ENCODE data around the gene MCCC2.
"Not testable (repeated sequence)": the region's sequence is repeated elsewhere in the genome, so short reads cannot be mapped to it uniquely, and the experiment has no call there.

The MCCC2 gene

DNA sequence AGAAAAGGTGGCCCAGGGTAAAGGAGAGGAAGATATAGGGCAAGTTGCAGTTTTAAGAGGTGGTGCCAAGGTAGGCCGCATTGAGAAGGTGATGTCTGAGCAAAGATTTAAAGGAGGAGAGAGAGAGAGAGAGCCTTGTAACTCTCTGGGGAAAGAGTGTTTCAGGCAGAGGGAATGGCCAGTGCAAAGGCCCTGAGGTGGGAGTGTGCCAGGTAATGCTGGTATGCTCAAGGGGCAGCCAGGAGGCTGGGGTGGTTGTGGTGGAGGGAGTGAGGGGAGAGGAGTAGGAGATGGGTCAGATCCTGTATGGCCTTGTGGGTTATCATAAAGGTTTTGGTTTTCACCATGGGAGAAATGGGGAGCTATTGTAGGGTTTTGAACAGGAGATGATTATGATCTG lies 9.9 kb downstream of the MCCC2 start:
- no peak for DNase-seq (ENCODE audit: low read depth)

DNA sequence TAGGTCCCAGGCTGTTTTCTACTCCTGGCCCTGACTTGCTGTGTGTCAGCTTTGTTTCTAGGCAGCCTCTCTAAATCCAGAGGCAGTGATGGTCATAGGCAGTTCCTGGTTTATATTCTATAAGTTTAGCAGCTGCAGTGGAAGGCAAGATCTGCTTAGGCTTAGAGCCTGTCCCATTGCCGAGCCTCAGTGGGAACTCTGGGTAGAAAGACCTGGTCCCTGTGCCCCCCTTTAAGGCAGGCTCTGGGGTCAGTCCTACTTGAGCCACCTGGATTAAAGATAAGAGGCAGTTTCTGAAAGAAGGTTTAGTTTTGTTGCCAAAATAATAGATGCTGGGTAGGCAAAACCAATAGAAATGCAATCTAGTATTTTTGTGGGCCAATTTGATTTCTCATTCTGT lies 13.6 kb downstream of the MCCC2 start:
- DNase-seq (ENCODE audit: low read depth), result no peak

DNA sequence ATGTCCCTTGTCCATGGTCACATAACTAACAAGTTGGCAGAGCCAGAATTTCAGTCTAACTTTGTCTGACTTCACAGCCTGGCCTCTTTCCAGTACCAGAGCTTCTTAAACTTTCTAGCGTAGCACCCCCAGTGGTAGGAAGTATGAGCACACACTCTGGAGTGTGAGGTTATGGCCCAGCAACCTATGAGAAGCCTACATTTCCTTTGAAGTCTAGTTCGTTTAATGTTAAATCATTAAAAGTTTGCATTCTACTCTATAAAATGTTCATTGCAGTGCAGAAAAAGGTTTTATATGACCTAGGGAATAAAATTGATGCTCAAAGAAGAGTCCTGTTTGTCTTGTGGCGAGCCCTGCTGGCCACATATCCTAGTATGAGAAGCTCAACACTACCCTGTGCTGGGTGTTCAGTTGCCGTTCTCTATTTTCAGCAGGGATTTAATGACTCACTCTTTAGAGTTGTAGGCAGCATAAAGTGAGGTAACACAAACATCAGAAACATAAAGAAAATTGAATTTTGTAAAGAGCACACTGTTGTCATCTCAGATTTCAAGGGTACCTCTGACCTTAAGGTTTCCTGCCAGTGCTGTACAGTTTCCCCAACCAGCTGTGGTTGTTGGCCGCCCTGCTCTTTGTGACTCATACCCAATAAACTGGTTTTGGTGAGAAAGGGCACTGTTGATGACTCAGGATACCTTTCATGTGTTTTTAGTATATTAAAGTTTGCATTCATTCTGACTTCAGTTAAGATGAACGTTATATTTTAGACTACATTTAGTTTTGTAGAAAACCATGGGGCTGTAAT lies 14.3 kb downstream of the MCCC2 start:
- DNase-seq (ENCODE audit: low read depth), result peak; percentile 96

DNA sequence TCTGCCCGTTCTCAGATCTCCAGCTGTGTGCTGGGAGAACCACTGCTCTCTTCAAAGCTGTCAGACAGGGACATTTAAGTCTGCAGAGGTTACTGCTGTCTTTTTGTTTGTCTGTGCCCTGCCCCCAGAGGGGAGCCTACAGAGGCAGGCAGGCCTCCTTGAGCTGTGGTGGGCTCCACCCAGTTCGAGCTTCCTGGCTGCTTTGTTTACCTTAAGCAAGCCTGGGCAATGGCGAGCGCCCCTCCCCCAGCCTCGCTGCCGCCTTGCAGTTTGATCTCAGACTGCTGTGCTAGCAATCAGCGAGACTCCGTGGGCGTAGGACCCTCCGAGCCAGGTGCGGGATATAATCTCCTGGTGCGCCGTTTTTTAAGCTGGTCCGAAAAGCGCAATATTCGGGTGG lies 22.8 kb downstream of the MCCC2 start:
- DNase-seq (ENCODE audit: low read depth), result not testable (repeated sequence)

DNA sequence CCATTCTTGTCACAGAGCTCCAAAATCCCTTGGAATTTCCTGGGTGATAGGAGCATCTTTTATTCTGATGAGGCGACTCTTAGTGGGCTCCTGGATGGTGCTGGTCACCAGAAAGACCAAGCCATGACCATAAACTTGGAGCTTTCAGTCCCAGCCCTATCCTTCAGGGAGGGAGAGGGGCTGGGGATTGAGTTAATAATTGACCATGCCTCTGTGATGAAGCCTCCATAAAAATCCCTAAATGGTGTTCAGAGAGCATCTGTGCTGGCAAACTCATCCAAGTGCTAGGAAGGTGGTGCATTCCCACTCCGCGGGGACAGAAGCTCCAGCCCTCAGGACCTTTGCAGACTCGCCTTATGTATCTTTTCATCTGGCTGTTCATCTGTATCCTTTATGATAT lies 28.7 kb downstream of the MCCC2 start:
- DNase-seq (ENCODE audit: low read depth), result no peak

DNA sequence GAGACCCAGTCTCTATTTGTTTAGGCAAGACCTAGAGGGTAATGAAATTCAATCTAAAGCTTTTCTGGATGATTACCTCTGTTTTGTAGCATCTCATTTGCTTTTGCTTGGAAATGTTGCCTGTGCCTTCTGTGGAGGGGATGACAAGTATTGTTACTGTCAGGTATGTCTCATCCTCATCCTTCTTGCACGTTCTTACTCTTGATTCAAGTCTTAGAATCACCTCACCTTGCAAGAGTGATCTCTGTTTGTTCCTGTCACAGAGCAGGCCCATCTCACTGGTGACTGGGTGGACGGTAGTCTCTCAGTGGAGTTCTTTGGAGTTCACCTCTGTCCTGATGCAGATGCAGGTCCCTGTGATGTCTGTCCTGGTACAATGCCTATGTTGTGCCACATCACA lies 33.5 kb downstream of the MCCC2 start:
- DNase-seq (ENCODE audit: low read depth), result no peak

DNA sequence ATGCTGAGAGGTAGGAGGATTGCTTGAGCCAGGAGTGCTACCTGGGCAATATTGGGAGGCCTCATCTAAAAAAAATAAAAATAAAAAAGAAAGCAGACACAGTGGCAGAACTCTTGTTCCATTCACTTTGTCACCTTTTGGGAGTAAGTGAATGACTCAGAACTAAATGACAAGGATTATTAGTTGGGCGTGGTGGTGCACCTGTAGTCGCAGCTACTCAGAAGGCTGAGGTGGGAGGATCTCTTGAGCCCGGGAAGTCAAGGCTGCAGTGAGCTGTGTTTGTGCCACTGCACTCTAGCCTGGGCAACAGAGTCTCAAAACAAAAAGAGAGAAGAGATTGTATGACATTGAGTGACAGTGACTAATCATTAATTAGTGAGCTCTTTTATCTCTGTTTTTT lies 34.1 kb downstream of the MCCC2 start:
- DNase-seq (ENCODE audit: low read depth), result no peak

DNA sequence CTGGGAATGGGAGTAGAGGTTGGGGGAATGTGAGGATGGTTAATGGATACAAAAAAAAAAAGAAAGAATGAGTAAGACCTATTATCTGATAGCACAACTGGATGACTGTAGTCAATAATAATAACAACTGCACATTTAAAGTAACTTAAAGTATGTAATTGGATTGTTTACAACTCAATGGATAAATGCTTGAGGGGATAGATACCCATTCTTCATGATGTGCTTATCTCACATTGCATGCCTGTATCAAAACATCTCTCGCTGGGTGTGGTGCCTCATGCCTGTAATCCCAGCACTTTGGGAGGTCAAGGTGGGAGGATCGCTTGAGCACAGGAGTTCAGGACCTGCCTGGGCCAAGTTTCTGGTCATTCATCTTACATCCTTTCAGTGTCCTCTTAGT lies 34.6 kb downstream of the MCCC2 start:
- DNase-seq (ENCODE audit: low read depth), result no peak

DNA sequence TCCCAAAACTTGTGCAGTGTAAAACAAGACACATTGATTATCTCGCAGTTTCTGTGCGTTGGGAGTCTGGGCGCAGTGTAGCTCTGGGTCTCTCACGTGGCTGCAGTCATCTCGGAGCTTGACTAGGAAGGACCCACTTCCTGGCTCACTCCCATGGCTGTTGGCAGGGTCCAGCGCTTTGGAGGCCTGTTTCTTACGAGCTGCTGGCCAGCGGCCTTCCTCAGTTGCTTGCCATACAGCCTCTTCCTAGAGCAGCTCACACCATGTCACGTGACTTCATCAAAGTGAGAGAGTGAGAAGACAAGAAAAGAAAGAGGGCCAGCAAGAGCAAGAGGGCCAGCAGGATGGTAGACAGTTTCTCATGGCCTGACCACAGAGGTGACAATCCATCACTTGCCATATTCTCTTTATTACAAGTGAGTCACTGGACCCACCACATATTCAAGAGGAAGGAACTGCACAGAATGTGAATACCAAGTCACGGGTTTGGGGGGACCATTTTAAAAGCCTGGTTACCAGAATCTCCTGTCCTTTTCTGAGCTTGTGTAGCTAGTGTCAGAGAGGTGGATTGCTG lies 36.2 kb downstream of the MCCC2 start:
- DNase-seq (ENCODE audit: low read depth), result no peak

DNA sequence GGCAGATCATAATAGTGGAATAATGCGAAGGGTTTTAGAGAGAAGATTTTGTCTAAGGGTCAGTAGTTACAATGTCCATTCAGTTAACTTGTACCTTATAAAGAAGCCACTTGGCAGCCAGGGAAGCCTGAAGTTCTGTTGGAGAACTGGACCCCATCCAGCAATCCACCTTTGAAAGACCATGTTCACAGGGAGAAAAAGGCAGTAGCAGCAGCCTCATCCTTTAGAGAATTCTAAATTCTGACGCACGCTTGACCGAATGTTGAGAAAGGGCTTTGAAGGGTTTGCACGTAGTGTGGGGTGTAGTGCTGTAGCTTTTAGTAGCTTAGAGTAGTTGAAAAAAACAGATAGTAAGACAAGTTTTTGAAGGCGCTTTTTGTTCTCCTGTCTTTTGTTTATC lies 42.8 kb downstream of the MCCC2 start:
- no peak for DNase-seq (ENCODE audit: low read depth)

DNA sequence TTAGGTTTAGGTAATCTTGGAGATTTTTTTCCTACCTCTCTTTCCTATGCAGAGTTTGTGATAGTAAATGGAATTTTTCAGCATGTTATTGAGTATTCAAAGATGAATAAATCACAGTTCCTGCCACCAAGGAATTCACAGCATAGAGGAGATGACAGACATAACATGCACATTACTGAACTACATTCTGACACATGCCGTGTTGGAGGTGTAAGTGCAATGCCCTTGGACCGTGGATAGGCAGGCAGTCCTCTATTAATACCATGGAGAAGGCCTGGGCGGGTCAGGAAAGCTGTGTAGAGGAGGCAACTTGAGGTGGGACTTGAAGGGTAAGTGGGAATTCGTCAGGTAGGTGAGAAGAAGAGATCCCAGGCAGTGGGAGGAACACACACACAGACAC lies 43.9 kb downstream of the MCCC2 start:
- DNase-seq (ENCODE audit: low read depth), result no peak

DNA sequence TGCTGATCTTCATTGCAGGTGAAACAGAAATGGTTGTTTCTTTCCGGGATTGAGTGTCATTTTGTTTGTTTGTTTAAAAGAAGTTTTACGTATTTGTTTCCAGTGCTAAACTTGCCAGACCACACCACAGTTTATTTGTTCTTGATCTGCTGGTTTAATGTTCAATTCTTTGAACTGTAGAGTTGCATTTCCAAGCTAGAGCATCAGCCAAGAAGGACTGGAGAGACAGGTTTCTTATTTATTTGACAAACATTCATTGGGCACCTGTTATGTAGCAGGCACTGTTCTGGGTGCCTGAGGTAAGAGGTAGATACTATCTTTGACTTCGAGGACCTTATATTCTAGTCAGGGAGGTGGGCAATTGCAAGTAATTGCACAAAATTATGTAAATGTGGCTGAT lies 45.0 kb downstream of the MCCC2 start:
- DNase-seq (ENCODE audit: low read depth), result no peak

DNA sequence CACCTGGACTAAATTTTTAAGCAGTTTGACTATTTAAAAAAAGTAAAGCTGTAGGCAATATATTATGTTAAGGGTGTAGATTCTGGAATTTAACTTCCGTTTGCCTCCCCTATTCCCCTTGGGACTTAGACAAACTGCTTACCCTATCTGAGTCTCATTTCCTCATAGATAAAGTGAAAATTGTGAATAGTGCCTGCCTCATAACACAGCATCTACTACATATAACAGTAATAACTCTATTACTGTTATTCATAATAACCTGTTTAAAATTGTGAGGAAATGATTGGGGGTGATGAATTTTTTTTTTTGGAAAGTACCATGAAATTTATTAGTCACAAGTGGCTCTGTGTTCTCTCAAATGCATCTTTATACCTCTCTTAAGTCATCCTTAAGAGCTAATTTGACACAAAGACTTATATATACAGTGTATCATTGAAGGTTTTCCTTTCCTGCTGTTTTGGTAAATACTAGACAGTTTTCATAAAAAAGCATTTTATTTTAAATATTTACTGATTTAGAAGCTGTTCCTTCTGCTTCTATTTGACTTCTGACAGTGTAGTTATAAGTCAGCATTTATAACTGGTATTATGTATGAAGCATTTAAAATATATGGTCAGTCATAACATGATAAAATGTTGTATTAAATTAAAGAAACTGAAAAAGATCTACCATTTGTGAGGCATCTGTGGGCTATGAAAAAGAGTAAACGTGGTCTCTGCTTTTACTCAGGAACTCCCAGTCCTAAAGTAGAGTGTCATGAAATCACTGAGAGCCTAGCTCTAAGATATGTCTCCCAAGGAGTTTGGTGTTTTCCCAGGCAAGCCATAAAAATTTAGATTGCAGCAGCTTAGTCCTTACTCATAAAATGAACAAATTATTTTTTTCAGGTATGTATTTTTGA lies 46.4 kb downstream of the MCCC2 start:
- DNase-seq (ENCODE audit: low read depth), result no peak

DNA sequence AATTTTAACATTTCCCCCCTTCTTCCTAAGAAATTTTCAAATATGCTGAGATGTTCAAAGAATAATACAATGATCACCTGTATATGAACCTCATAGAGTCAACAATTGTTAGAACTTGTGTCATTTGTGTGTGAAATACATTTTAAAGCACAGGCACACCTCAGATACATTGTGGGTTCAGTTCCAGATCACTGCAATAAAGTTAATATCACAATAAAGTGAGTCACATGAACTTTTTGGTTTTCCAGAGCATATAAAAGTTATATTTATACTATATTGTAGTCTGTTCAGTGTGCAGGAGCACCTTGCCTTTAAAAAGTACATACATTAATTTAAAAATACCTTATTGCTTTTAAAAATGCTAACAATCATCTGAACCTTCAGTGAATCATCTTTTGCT lies 50.0 kb downstream of the MCCC2 start:
- no peak for DNase-seq (ENCODE audit: low read depth)

DNA sequence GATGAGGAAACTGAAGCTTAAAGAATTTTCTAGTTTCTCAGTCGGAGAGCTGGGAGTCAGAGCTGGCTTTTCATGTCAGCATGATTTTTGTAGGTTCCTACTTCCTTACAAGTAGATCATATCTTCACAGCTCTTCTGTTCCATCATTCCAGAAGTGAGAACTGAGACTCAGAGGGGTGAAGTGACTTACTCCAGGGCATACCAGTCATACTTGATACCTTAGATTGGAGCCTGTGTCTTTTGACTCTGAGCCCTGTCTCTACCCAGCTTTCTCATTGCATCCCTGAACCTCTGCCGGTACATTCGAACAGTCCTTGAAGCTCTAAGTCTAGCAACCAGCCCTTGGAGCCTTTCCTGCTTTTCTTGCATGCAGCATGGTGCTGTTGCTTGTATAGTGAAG lies 53.3 kb downstream of the MCCC2 start:
- no peak for DNase-seq (ENCODE audit: low read depth)

DNA sequence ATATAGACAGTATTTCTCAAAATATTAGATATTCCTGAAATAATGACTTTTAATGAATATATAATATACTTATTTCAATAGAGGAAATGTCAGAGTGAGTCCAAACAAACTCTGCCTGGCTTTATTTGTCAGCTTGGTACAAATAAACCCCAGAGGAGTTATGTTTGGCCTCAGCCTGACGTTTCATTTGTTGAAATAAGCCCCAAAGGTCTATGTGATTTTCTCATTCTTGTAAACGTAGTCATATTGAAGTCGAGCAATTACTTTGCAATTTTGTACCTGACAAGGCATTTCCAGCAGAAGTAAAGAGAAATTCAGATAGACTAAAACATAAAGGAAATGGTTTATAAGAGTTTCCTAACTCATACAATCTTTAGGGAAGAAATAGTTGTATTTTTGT lies 57.9 kb downstream of the MCCC2 start:
- no peak for DNase-seq (ENCODE audit: low read depth)

DNA sequence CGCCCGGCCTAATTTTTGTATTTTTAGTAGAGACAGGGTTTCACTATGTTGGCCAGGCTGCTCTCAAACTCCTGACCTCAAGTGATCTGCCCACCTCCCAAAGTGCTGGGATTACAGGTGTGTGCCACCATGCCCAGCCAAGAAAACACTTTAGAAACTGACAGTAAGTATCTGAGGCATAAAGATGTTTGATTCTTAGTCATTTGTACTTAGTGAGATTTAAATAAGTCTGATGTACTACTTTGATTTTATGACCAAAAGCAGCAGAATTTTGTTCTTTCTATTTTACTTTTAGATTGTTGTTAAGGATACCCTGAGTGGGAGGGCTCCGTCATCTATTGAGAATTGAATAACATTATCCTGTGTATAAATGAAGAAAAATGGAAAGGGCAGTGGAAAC lies 63.8 kb downstream of the MCCC2 start:
- not testable (repeated sequence) for DNase-seq (ENCODE audit: low read depth)

DNA sequence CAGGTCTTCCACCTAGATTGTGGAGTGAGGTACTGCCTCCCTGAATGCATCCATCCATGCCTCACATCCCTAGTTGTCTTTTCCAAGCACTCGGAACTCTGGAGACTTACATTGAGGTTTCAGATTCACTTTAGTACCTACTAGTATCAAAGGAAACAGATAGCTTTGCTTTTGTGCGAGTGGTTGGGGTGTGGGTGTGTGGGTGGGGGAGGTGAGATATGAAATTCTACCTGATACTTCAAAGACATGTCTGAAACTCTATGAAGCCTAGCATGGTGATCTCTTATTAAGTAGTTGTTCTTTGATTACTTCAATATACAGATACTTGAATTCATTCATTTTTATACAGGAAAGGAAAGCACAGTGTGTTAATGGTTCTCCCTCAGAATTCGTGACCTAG lies 64.4 kb downstream of the MCCC2 start:
- DNase-seq (ENCODE audit: low read depth), result no peak

DNA sequence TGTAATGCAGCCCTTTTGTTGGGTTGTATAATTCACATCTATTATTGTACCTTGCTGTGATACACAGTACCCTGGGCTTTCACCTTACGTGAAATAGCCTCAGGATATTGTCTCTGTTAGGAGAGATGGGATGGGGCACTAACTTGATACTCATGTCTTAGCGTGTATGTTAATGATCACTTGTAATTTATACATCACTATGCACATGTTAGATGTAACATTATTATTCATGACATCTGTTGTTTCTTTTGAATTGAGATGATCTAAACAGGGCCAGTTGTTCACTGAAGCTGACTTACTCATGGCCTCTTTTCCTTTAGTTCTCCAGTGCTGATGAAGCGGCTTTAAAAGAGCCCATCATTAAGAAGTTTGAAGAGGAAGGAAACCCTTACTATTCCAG lies 65.2 kb downstream of the MCCC2 start:
- DNase-seq (ENCODE audit: low read depth), result no peak

DNA sequence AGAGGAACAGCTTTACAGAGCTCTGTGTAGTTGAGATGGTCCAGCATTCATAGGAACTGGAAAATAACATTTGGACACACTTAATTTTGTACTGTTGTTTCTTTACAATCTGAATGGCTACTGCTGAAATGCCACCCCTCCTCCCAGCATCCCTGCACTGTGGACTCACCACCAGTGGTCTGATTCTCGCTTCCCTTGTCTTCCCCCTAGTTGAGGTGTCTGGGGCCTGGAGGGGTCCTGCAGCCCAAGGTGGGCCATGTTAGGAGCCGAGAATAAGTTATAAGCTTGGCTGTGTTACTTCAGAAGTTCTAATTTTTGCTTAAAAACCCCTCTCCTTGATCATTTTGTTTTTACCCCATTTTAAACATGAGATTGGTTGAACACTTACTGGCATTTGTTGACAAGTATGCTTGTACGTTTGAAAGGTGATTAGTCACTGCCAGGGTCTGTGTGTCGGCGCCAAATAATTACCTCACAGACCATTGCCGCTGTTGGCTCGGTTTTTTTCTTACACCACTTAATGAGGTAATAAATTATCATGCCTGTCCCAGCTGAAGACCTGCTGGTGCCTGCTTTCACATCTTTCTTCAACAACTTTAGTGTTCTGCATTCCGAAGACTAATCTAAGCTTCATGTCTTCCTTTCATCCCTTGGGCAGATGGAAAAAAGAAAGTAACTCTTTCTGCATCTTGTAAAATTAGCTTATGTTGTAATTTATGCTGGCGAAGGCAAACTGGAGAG lies 65.8 kb downstream of the MCCC2 start:
- no peak for DNase-seq (ENCODE audit: low read depth)

DNA sequence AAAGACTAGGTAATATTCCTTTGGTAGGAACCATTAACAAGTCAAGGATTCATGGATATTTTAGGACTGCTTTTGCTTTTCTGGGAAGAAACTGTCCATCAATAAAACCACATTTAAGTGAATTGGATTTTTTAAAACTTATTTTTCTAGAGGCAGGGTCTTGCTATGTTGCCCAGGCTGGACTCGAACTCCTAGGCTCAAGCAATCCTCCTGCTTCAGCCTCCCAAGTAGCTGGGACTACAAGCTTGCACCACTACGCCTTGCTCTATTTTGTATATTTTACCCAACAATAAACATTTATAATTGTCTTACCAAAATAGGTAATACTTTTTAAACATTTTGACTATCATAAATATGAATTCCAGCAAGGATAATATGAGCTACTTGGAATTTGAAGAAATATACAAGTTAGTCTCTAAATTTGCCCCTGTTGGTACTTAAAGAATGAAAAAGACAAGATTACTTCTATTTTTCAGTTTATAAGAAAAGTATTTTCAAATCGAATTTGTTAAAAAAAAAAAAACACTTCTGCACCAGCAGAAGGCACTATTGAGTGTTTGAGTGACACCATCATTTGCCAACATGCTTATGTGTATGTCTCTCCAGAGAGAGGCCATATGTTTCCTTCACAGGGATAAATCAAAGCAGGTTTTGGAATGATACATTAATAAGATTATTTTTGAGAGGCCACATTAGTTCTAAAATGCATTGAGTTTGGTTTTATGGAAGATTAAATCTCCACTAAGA lies 71.9 kb downstream of the MCCC2 start:
- DNase-seq (ENCODE audit: low read depth), result no peak

DNA sequence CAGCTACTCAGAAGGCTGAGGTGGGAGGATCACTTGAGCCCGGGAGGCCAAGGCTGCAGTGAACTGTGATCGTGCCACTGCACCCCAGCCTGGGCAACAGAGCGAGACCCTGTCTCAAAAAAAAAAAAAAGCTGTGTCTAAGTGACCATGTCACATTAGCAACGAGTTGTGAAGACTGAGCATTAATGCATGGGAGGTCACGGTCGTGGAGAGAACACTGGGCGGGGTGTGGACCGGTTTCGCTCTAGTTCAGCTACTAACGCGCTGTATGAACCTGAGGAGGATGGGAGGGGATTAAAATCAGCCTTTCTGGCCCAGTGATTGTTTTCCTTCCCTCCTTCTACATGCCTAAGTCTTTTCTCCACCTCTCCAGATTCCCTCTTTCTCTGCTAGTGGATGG lies 75.2 kb downstream of the MCCC2 start:
- DNase-seq (ENCODE audit: low read depth), result no peak
